T-helper 2 cell treated with Interferon-gamma antibody and Interleukin-4, amounts not matched to agents 100 ng/mL and 5 ng/mL, for 36 hours (primary cell): ENCODE data around the gene CDCA8. TPM values are rescaled to one million over a fixed set of nuclear protein-coding genes. Genes with fewer than 3 reads are reported as not detected.

Source experiments
- intact Hi-C: fragments of 100-400 bp; cut with micrococcal nuclease; formaldehyde crosslinking; loops from one replicate; pipeline ENCODE4 v1.15.1; 2023
- total RNA-seq: library from RNA; stranded (reverse); gene quantifications from 2 replicates; pipeline ENCODE4 v1.2.3, GENCODE V29; 2022

The CDCA8 gene
- 64.9 and 66.4 TPM in 2 replicates for total RNA-seq

GRCh38 chr1:37692078-37692833 is at the start of gene CDCA8:
CDCA8 (plus strand) TSS chr1:37692516; CDS start chr1:37692691, 175 bp downstream.
- intact Hi-C loops, result loop anchor here (1.0 to 5.0 kb wide), 9 partner anchors 97 to 1545 kb away; partner anchors contain the start of genes GNL2, MRPS15, MTF1 and SNIP1

- intact Hi-C loops, result no loop called here
Observed at GRCh38 chr1:37647281-37647680, 45.0 kb upstream of the CDCA8 start.

DNA sequence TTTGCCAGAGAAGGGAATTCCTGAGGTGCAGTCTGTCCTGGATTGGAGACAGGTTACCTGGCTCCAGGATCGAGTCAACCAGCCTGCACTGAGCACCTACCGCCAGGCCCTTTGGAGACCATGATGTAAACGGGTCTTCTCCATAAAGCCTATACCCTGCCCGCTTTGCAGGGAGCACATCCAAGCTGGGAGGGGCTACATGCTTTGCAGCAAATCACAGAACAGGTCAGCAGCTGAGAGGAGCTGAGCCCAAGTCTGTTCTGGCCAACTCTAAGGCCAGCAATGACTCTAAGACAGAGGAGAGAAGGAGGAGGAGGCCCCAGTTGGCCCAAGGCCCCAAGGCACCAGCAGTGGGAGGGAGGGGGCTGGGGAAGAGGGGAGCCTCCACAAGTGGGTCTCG is 42.1 kb upstream of the CDCA8 start:
- intact Hi-C loops, result no loop called here

DNA sequence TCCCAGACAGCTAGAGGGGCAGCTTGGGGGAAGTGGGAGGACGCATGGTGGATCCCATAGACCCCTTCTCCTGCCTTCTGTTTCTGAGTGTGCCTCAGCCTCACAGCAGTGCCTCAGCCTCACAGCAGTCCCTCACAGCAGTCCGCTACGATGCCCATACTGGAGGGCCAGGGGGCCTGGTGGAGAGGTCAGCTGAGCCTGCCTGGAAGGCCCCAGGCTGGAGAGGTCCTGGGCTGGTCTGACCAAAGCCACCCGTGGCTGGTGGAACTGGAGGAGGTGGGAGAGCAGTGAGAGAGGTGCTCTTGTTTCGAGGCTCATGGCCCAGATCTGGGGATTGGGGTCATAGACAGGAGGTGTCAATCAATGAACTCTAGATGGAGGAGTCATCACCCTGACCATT is 41.6 kb upstream of the CDCA8 start:
- intact Hi-C loops, result no loop called here

DNA sequence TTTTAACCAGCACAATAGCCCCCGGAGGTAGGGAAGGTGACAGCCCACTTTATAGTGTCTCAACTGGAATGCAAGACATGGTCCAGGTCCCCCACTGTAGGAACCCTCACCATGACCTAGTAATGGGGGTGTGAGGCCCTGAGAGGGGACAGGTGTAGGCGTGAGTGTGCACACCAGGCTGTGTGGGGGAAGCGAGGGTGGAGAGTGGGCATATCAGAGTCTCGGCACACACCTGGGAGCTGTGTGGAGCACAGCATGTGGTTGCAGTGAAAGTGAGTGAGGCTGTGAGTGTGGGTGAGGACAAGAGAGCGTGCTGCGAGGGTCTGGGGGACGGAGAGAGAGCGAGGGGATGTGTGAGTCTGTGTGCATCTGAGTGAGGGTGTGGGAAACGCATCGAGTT is 40.5 kb upstream of the CDCA8 start:
- intact Hi-C loops, result no loop called here

DNA sequence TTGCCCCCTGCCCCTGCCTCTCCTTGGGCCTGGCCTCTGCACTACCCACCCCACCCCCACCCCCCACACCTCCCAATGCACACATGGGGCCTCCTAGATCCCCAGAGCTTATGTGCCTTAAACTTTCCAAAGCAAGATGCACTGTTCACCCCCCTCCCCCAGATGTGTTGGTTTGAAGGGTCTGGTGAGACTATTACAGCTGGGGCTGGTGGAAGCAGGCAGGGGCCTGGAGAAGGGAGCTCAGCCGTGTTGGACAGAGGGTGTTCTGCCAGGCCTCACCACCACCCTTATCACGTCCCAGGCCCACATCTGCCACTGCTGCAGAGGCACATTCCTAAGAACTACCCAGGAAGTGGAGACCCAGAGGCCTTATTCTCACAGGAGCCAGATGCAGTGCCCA is 39.3 kb upstream of the CDCA8 start:
- intact Hi-C loops, result no loop called here

DNA sequence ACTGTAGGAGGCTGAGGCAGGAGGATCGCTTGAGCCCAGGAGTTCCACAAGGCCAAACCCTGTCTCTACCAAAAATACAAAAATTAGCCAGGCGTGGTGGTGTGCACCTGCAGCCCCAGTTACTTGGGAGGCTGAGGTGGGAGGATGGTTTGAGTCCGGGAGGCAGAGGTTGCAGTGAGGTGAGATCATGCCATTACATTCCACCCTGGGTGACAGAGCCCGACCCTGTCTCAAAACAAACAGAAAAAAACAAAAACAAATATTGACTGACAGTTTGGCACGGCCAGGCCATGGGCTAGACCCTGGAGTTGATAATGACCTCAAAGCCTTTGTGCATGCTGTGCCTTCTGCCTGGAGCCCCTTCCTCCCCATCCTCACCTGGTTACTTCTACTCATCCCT is 38.4 kb upstream of the CDCA8 start:
- intact Hi-C loops, result no loop called here

DNA sequence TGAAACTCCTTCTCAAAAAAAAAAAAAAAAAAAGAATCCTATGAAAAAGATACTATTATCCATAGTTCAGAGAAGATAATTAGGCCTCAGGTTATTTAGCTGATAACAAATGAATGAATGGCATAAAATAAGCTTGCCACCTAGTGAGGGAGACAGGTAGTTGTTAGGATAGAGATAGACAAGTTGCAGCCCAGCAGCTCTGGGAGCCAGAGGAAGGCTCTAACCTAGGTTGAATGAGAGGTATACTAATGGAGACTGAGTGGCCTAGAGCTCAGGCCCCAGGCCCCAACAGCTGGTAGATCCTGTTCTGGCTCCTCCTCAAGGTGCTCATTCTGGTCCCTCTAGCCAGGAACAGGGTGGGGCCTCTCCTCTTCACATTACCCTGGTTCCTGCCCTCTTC is 37.0 kb upstream of the CDCA8 start:
- intact Hi-C loops, result no loop called here

DNA sequence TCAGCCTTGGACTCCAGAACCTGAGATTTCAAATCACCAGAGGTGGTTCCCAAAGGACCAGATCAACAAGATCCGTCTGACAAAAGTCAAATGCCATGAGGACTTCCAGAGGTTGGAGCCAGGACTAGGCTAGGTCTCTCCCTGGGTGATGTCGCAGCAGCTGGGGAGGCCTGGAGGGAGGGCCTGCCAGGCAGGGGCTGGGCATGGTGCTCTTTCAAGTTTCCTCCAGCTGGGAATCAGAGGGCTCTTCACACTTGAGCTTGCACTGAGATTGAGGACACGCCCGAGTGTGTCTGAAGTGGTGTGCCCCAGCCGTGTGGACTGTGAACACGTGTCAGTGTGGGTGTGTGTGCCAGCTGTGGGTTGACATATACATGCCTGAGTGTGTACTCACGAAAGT is 36.3 kb upstream of the CDCA8 start:
- intact Hi-C loops, result no loop called here

DNA sequence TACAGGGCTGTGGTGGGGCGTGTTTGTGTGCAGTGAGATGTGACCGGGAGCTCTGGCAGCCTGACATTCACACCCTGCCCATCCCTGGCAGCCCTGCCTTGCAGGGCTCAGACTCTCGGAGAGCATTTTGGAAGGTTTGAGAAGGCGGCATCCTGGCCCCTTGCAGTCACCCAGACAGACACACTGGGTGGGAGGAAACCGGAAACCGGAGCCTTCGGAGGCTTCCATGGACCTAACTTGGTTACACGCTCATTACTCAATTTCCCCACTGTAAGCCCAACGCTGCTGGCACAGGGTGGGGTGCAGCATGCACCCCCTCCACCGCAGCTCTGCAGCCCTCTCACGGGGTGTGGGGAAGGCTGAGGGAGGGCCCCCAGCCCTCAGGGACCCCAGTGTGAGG is 35.4 kb upstream of the CDCA8 start:
- intact Hi-C loops, result no loop called here

DNA sequence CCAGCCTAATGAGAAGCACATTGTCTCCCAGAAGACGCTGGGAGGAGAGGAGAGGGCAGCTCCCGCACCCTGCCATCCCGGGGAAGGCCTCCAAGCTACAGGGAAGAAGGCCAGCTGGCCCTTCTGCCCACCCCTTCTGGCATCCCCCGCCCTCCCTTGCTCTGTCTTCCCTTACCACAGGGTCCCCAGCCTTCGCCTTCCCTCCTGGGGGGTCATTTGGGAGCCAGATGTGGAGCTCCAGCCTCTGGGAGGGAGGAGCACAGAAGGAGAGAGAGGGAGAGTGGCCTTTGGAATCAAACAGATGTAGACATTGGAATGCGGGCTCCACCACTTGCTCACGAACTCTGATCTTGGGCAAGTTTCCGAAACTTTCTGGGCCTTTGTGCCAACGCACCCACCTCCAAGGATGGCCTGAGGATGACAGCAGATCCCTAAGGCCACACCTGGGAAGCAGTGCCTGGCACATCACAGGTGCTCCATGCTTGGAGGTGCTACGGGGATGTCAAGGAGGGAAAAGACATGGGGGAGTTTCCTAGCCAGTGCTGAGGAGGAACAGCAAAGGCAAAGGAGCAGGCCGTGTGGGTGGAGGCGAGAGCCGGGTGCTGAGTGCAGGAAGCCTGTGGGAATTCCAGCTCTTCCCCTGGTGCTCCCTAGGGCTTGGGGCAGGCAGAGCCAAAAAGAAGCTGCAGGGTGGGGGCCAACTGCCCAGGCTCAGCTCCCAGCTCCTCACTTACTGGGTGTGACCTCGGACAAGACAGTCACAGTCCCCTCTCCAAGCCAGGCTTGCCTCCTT is 34.5 kb upstream of the CDCA8 start:
- intact Hi-C loops, result no loop called here

DNA sequence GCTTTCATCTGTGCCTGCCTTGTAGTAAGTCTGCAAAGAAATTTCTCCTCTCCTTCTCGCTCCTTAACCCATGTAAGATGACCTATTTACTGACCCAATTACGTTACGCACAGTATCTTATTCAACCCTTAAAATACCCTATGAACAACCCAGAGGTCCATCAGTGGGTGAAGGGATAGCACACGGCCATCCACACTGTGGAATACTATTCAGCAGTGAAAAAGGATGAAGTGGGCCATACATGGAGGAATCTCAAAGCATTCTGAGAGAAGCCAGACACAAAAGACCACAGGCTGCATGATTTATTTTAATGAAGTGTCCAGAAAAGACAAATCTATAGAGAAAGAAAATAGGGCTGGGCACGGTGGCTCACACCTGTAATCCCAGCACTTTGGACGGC is 33.8 kb upstream of the CDCA8 start:
- intact Hi-C loops, result no loop called here

- intact Hi-C loops, result no loop called here
Observed at GRCh38 chr1:37660664-37661063, 31.7 kb upstream of the CDCA8 start.

- intact Hi-C loops, result no loop called here
Observed at GRCh38 chr1:37661401-37661800, 30.9 kb upstream of the CDCA8 start.

GRCh38 chr1:37662031-37662755 is 30.1 kb upstream of the CDCA8 start:
- intact Hi-C loops, result no loop called here

- intact Hi-C loops, result no loop called here
Observed at GRCh38 chr1:37663426-37664000, 28.8 kb upstream of the CDCA8 start.

GRCh38 chr1:37666241-37666867 is 26.0 kb upstream of the CDCA8 start:
- intact Hi-C loops, result no loop called here

DNA sequence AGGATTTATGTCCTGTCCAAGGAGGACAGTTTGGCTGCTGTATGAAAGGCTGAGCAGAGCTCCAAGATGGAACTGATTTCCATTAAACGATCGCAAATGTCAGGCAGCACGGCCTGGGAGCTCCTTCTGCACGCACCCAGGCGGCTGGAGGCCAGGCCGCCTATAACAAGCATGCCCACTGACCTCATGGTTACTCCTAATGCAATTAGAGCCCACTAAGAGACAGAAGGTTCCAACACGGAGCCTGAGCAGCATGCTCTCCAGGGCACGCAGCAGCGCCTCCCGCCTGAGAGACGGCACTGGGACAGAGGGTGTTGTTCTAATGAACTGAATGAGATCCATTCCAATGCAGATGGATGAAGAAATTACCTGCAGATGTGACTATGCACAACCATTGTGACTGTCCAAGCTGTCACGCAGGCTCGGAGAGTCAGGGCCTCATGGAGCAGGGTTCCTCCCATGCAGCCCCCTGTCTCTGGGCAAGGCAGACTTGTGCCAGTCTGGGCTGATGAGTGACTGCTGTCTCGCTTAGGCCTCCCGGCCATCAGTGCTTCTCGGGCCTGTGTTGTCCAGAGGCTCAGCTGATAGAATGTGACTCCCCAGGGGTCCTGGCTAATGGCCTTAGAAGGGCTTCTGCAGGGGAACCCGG is 25.2 kb upstream of the CDCA8 start:
- intact Hi-C loops, result no loop called here

DNA sequence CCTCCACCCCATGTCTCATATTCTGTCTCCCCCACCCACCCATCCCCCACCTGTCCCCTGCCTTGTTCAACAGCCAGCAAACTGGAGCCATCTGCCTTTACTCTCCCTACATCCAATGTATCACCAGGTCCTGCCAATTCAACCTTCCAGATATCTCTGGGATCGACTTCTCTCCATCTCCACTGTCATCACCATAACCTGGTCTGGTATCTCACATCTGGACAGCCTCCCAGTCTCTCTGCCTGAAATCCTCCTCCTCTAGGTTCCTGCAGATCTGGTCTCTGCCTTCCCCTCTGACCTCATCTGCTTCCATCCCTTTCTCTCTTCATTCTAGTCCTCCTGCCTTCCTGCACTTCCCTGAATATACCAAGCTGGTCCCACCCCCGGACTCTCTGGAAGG is 22.2 kb upstream of the CDCA8 start:
- intact Hi-C loops, result no loop called here

GRCh38 chr1:37671261-37671660 is 21.1 kb upstream of the CDCA8 start:
- intact Hi-C loops, result no loop called here
